HepG2 (cell line): Measurements from ENCODE around the gene TP53. TPM values are rescaled to one million over a fixed set of nuclear protein-coding genes. Genes with fewer than 3 reads are reported as not detected.

Experiments
- ELF3 ChIP-seq: IDR thresholded peaks from 2 replicates; pipeline ENCODE4 v1.6.1; 2016; ENCODE audit warnings: missing genetic modification reagents, missing compliant biosample characterization
- GZF1 ChIP-seq: sonication (generic); formaldehyde crosslinking; IDR thresholded peaks from 2 replicates; pipeline ENCODE4 v1.5.1; 2020; ENCODE audit warnings: mild to moderate bottlenecking, missing genetic modification reagents
- HNRNPL ChIP-seq: fragments of 200-400 bp; formaldehyde crosslinking; IDR thresholded peaks from 2 replicates; pipeline ENCODE4 v1.6.1; 2017; ENCODE audit warnings: mild to moderate bottlenecking, low read depth, low read length
- JARID2 ChIP-seq: sonication (generic); formaldehyde crosslinking; IDR thresholded peaks from 2 replicates; pipeline ENCODE4 v1.8.1; 2023; ENCODE audit warnings: missing genetic modification reagents, inconsistent platforms; ENCODE audit not compliant: insufficient replicate concordance
- MLLT10 ChIP-seq: sonication (generic); formaldehyde crosslinking; IDR thresholded peaks from 2 replicates; pipeline ENCODE4 v1.4.0; 2020; ENCODE audit warnings: missing genetic modification reagents
- NFKBIZ ChIP-seq: IDR thresholded peaks from 2 replicates; pipeline ENCODE4 v1.6.1; 2018; ENCODE audit warnings: missing genetic modification reagents, missing compliant biosample characterization
- NFRKB ChIP-seq: fragments of 450-650 bp; IDR thresholded peaks from 2 replicates; pipeline ENCODE4 v1.6.1; 2017
- NR2F2 ChIP-seq: IDR thresholded peaks from 2 replicates; pipeline ENCODE4 v1.6.1; 2012; ENCODE audit warnings: low read depth, inconsistent platforms, borderline replicate concordance
- PHB2 ChIP-seq: fragments of 450-650 bp; IDR thresholded peaks from 2 replicates; pipeline ENCODE4 v1.6.1; 2018; ENCODE audit not compliant: partially characterized antibody
- SP5 ChIP-seq: IDR thresholded peaks from 2 replicates; pipeline ENCODE4 v1.6.1; 2016; ENCODE audit warnings: low read depth, borderline replicate concordance
- ZBTB7A ChIP-seq: sonication (generic); formaldehyde crosslinking; IDR thresholded peaks from 2 replicates; pipeline ENCODE4 v1.8.0; 2022; ENCODE audit warnings: mild to moderate bottlenecking, missing genetic modification reagents
- ZBTB7B ChIP-seq: sonication (generic); formaldehyde crosslinking; IDR thresholded peaks from 2 replicates; pipeline ENCODE4 v1.4.0; 2020; ENCODE audit warnings: missing genetic modification reagents
- ZC3H13 ChIP-seq: sonication (generic); formaldehyde crosslinking; IDR thresholded peaks from 2 replicates; pipeline ENCODE4 v1.8.1; 2023; ENCODE audit warnings: mild to moderate bottlenecking, missing genetic modification reagents, moderate library complexity
- ZNF44 ChIP-seq: sonication (generic); formaldehyde crosslinking; IDR thresholded peaks from 2 replicates; pipeline ENCODE4 v1.5.1; 2020; ENCODE audit warnings: mild to moderate bottlenecking, missing genetic modification reagents
- ZNF484 ChIP-seq: sonication (generic); formaldehyde crosslinking; IDR thresholded peaks from 2 replicates; pipeline ENCODE4 v1.5.1; 2020; ENCODE audit warnings: mild to moderate bottlenecking, low read depth, missing genetic modification reagents, borderline replicate concordance
- ZNF552 ChIP-seq: sonication (generic); formaldehyde crosslinking; IDR thresholded peaks from 2 replicates; pipeline ENCODE4 v1.9.0; 2022; ENCODE audit warnings: missing genetic modification reagents, mild to moderate bottlenecking, borderline replicate concordance
- ZNF614 ChIP-seq: IDR thresholded peaks from 2 replicates; pipeline ENCODE4 v1.6.1; 2018; ENCODE audit warnings: missing biosample characterization, missing genetic modification reagents, inconsistent platforms, borderline replicate concordance
- ZNF713 ChIP-seq: sonication (generic); formaldehyde crosslinking; IDR thresholded peaks from 2 replicates; pipeline ENCODE4 v1.4.0; 2020; ENCODE audit warnings: mild to moderate bottlenecking, missing genetic modification reagents
- ZNF737 ChIP-seq: sonication (generic); formaldehyde crosslinking; IDR thresholded peaks from 2 replicates; pipeline ENCODE4 v1.5.0; 2020; ENCODE audit warnings: missing genetic modification reagents, mild to moderate bottlenecking, borderline replicate concordance
- ZNF891 ChIP-seq: sonication (generic); formaldehyde crosslinking; IDR thresholded peaks from 2 replicates; pipeline ENCODE4 v1.5.0; 2020; ENCODE audit warnings: mild to moderate bottlenecking, missing genetic modification reagents
- ZSCAN21 ChIP-seq: sonication (generic); formaldehyde crosslinking; IDR thresholded peaks from 2 replicates; pipeline ENCODE4 v1.8.0; 2022; ENCODE audit warnings: mild to moderate bottlenecking, missing genetic modification reagents, moderate library complexity, borderline replicate concordance
- polyA plus RNA-seq, 8 experiments: library from polyadenylated mRNA; depleted of rRNA in 3 of 8; stranded (reverse) in 7 of 8; unstranded in 1 of 8; fragments of >200 nt; fragmentation: Illumina TruSeq in 4 of 8; extraction: Trizol in 4 of 8; gene quantifications; 2 replicates each; pipeline versions ENCODE4 v1.2.1 to v1.2.3, GENCODE V29; 2011 to 2016; ENCODE audit warnings: low read depth in 4 of 8, missing spikeins in 1 of 8, mixed read lengths in 1 of 8; ENCODE audit not compliant: insufficient read depth in 1 of 8
- total RNA-seq, 5 experiments: library from RNA; depleted of rRNA; stranded (reverse); fragments of >200 nt; fragmentation: Illumina TruSeq; extraction: Trizol; gene quantifications; 2 replicates each; pipeline ENCODE4 v1.2.3, GENCODE V29; 2016; ENCODE audit warnings: low read depth in 1 of 5
- TF ChIP-seq, protein P1 (sequence below): sonication (generic); formaldehyde crosslinking; IDR thresholded peaks from 2 replicates; pipeline ENCODE4 v1.5.1; 2020; ENCODE audit warnings: mild to moderate bottlenecking, missing genetic modification reagents, moderate library complexity
- TF ChIP-seq, protein P2 (sequence below): sonication (generic); formaldehyde crosslinking; IDR thresholded peaks from 2 replicates; pipeline ENCODE4 v1.4.0; 2020; ENCODE audit warnings: mild to moderate bottlenecking, missing genetic modification reagents
- TF ChIP-seq, protein P3 (sequence below): sonication (generic); formaldehyde crosslinking; IDR thresholded peaks from 2 replicates; pipeline ENCODE4 v1.4.0; 2020; ENCODE audit warnings: missing genetic modification reagents
- TF ChIP-seq, protein P4 (sequence below): sonication (generic); formaldehyde crosslinking; IDR thresholded peaks from 2 replicates; pipeline ENCODE4 v1.8.0; 2022; ENCODE audit warnings: mild to moderate bottlenecking, missing genetic modification reagents, moderate library complexity

The TP53 gene
- total and polyA plus RNA-seq, 2 of the 13 experiments (the other 11 are each of a cell fraction or from before 2014, with no cell fraction given), result 17.1 to 29.9 TPM

DNA sequence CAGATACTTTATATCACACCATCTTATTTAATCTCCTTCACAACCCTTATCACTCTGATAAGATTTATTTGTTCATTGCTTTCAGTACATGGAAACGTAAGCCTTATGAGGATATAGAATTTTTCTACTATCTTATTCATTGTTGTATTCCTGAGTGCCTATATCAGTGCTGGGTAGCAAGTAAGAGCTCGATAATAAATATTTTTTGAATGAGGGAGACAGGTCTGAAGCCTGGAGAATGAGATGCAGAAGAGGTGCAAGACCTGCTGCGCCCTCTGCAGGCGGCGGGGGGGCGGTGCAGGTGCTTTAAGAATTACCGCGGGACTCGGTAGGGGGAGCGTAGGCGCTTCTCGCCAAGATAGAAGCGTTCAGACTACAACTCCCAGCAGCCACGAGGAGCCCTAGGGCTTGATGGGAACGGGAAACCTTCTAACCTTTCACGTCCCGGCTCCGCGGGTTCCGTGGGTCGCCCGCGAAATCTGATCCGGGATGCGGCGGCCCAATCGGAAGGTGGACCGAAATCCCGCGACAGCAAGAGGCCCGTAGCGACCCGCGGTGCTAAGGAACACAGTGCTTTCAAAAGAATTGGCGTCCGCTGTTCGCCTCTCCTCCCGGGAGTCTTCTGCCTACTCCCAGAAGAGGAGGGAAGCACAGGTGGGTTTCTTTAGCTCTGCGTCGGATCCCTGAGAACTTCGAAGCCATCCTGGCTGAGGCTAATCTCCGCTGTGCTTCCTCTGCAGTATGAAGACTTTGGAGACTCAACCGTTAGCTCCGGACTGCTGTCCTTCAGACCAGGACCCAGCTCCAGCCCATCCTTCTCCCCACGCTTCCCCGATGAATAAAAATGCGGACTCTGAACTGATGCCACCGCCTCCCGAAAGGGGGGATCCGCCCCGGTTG, 868 bp upstream of the TP53 start, which contains the start of gene WRAP53 (continued):
- peak; percentile 68; the same call in 1 of the 2 replicates for TF ChIP-seq ZNF614 (CRISPR knock-in tag)
- TF ChIP-seq NR2F2, result peak; percentile 72; the same call in 1 of the 2 replicates
- TF ChIP-seq ZBTB7B (CRISPR knock-in tag), result peak; percentile 40; the same call in 1 of the 2 replicates
- TF ChIP-seq, protein P1, sequence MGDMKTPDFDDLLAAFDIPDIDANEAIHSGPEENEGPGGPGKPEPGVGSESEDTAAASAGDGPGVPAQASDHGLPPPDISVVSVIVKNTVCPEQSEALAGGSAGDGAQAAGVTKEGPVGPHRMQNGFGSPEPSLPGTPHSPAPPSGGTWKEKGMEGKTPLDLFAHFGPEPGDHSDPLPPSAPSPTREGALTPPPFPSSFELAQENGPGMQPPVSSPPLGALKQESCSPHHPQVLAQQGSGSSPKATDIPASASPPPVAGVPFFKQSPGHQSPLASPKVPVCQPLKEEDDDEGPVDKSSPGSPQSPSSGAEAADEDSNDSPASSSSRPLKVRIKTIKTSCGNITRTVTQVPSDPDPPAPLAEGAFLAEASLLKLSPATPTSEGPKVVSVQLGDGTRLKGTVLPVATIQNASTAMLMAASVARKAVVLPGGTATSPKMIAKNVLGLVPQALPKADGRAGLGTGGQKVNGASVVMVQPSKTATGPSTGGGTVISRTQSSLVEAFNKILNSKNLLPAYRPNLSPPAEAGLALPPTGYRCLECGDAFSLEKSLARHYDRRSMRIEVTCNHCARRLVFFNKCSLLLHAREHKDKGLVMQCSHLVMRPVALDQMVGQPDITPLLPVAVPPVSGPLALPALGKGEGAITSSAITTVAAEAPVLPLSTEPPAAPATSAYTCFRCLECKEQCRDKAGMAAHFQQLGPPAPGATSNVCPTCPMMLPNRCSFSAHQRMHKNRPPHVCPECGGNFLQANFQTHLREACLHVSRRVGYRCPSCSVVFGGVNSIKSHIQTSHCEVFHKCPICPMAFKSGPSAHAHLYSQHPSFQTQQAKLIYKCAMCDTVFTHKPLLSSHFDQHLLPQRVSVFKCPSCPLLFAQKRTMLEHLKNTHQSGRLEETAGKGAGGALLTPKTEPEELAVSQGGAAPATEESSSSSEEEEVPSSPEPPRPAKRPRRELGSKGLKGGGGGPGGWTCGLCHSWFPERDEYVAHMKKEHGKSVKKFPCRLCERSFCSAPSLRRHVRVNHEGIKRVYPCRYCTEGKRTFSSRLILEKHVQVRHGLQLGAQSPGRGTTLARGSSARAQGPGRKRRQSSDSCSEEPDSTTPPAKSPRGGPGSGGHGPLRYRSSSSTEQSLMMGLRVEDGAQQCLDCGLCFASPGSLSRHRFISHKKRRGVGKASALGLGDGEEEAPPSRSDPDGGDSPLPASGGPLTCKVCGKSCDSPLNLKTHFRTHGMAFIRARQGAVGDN (CRISPR knock-in tag), result peak; percentile 59
- TF ChIP-seq PHB2, result no peak
- TF ChIP-seq SP5 (CRISPR knock-in tag), result no peak; the same call in 1 of the 2 replicates
- no peak for TF ChIP-seq HNRNPL
- TF ChIP-seq, protein P2, sequence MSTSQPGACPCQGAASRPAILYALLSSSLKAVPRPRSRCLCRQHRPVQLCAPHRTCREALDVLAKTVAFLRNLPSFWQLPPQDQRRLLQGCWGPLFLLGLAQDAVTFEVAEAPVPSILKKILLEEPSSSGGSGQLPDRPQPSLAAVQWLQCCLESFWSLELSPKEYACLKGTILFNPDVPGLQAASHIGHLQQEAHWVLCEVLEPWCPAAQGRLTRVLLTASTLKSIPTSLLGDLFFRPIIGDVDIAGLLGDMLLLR (CRISPR knock-in tag), result no peak
- no peak for TF ChIP-seq ZSCAN21 (CRISPR knock-in tag)
- TF ChIP-seq ZNF44, result no peak
- TF ChIP-seq NFKBIZ (CRISPR knock-in tag), result peak; percentile 18; the same call in 1 of the 2 replicates
- TF ChIP-seq ZNF552 (CRISPR knock-in tag), result no peak
- TF ChIP-seq ZNF891 (CRISPR knock-in tag), result no peak
- TF ChIP-seq ZNF484 (CRISPR knock-in tag), result no peak
- TF ChIP-seq JARID2 (CRISPR knock-in tag), result no peak
- TF ChIP-seq, protein P3, sequence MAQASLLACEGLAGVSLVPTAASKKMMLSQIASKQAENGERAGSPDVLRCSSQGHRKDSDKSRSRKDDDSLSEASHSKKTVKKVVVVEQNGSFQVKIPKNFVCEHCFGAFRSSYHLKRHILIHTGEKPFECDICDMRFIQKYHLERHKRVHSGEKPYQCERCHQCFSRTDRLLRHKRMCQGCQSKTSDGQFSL (CRISPR knock-in tag), result no peak
- no peak for TF ChIP-seq NFRKB
- TF ChIP-seq MLLT10 (CRISPR knock-in tag), result no peak
- TF ChIP-seq, protein P4, sequence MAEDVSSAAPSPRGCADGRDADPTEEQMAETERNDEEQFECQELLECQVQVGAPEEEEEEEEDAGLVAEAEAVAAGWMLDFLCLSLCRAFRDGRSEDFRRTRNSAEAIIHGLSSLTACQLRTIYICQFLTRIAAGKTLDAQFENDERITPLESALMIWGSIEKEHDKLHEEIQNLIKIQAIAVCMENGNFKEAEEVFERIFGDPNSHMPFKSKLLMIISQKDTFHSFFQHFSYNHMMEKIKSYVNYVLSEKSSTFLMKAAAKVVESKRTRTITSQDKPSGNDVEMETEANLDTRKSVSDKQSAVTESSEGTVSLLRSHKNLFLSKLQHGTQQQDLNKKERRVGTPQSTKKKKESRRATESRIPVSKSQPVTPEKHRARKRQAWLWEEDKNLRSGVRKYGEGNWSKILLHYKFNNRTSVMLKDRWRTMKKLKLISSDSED (CRISPR knock-in tag), result no peak
- no peak for TF ChIP-seq ZBTB7A
- 0 out of 2 replicates have a peak, but pooled peaks have one; percentile 48 for TF ChIP-seq ZC3H13 (CRISPR knock-in tag)
- no peak for TF ChIP-seq GZF1 (CRISPR knock-in tag)
- peak; percentile 67; the same call in 1 of the 2 replicates for TF ChIP-seq ELF3 (CRISPR knock-in tag)
- TF ChIP-seq ZNF737 (CRISPR knock-in tag), result no peak
- TF ChIP-seq ZNF713 (CRISPR knock-in tag), result no peak
